Stomach (tissue), 4 donors: Measurements from ENCODE around the gene MARCKSL1.

Experiments used
- CTCF ChIP-seq, 7 experiments: fragments of 450-650 bp in 4 of 7; fragments of 200-600 bp in 3 of 7; sonication (generic) in 3 of 7; IDR thresholded peaks; one replicate each; pipeline ENCODE4 v1.5.1; 2016 to 2019; ENCODE audit warnings: antibody characterized with exemption in 7 of 7, control low read depth in 2 of 7, mild to moderate bottlenecking in 1 of 7
- POLR2AphosphoS5 ChIP-seq, 3 donors: sonication (generic); formaldehyde crosslinking; IDR thresholded peaks; one replicate each; pipeline ENCODE4 v1.6.1; 2016; ENCODE audit warnings: antibody characterized with exemption in 3 of 3

DNA sequence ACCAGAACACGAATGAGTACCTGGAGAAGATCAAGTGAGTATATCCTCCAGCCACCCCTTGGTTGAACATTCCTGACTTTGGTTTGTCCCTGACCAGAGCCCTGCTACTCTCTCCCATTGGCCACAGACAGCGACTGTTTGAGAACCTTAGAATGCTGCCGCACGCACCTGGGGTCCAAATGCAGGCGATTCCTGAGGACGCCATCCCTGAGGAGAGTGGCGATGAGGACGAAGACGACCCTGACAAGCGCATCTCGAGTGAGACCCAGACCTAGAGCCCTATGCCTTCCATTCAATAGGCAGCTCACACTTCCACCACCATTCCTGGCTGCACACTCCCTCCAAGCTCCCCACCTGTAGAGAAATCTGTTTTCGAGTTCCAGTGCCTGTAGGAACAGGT, 4.5 kb downstream of the MARCKSL1 start:
- TF ChIP-seq CTCF (IDR thresholded peaks at IDR 0.05): no peak
- no peak for TF ChIP-seq POLR2AphosphoS5 (IDR thresholded peaks at IDR 0.05)
